SK-N-SH treated with all-trans-retinoic acid at 6 μM for 48 hours (cell line): ENCODE data around the gene CHPF2.

Source experiments
- ARNTL ChIP-seq: fragments of 450-650 bp; formaldehyde crosslinking; IDR thresholded peaks from 2 replicates; pipeline ENCODE4 v1.5.0; 2020; ENCODE audit warnings: low read depth, mild to moderate bottlenecking, moderate library complexity, borderline replicate concordance
- BACH2 ChIP-seq: fragments of 250-450 bp; sonication (Bioruptor Pico); IDR thresholded peaks from 2 replicates; pipeline ENCODE4 v1.9.0; 2021; ENCODE audit warnings: mild to moderate bottlenecking, borderline replicate concordance
- CSDC2 ChIP-seq: fragments of 250-450 bp; sonication (Bioruptor Pico); IDR thresholded peaks from 2 replicates; pipeline ENCODE4 v1.5.0; 2020; ENCODE audit warnings: mild to moderate bottlenecking, moderate library complexity
- RARB ChIP-seq: fragments of 250-450 bp; sonication (Bioruptor Pico); IDR thresholded peaks from 2 replicates; pipeline ENCODE4 v1.8.0; 2021; ENCODE audit warnings: mild to moderate bottlenecking, moderate library complexity
- TCF4 ChIP-seq: fragments of 250-450 bp; sonication (Bioruptor Pico); IDR thresholded peaks from 2 replicates; pipeline ENCODE4 v1.8.0; 2021; ENCODE audit warnings: mild to moderate bottlenecking, moderate library complexity, borderline replicate concordance
- ZC3H10 ChIP-seq: fragments of 250-450 bp; sonication (Bioruptor Pico); IDR thresholded peaks from 2 replicates; pipeline ENCODE4 v1.5.1; 2021; ENCODE audit warnings: mild to moderate bottlenecking, moderate library complexity
- ZFP3 ChIP-seq: fragments of 250-450 bp; sonication (Bioruptor Pico); IDR thresholded peaks from 2 replicates; pipeline ENCODE4 v1.5.0; 2020; ENCODE audit warnings: mild to moderate bottlenecking, moderate library complexity
- ZFP30 ChIP-seq: fragments of 450-650 bp; formaldehyde crosslinking; IDR thresholded peaks from 2 replicates; pipeline ENCODE4 v1.5.0; 2022; ENCODE audit warnings: mild to moderate bottlenecking, moderate library complexity
- ZNF70 ChIP-seq: fragments of 450-650 bp; formaldehyde crosslinking; IDR thresholded peaks from 2 replicates; pipeline ENCODE4 v1.5.0; 2020; ENCODE audit warnings: mild to moderate bottlenecking, moderate library complexity
- TF ChIP-seq, protein P1 (sequence below): fragments of 250-450 bp; sonication (Bioruptor Pico); IDR thresholded peaks from 2 replicates; pipeline ENCODE4 v1.8.0; 2020; ENCODE audit warnings: mild to moderate bottlenecking, moderate library complexity, borderline replicate concordance

DNA sequence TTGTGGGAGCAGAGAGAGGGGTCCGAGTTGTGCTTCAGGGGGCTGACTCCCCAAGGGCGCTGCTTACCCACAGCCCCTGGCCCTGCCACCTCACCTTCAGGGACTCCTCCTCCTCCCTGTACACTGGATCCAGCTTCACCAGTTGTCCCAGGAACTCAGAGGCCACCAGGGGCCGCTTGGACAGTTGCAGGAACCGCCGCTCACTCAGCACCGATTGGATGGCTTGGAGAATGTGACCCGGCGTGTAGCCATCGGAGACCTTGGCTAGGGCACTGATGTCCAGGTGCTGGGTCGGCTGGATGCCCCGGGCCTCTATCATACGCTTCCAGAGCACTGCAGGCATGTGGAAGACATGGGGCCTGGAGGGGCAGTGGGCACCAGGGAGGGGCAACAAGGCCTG is 40.7 kb upstream of the CHPF2 start:
- TF ChIP-seq TCF4 (CRISPR knock-in tag), result no peak
- TF ChIP-seq, protein P1, sequence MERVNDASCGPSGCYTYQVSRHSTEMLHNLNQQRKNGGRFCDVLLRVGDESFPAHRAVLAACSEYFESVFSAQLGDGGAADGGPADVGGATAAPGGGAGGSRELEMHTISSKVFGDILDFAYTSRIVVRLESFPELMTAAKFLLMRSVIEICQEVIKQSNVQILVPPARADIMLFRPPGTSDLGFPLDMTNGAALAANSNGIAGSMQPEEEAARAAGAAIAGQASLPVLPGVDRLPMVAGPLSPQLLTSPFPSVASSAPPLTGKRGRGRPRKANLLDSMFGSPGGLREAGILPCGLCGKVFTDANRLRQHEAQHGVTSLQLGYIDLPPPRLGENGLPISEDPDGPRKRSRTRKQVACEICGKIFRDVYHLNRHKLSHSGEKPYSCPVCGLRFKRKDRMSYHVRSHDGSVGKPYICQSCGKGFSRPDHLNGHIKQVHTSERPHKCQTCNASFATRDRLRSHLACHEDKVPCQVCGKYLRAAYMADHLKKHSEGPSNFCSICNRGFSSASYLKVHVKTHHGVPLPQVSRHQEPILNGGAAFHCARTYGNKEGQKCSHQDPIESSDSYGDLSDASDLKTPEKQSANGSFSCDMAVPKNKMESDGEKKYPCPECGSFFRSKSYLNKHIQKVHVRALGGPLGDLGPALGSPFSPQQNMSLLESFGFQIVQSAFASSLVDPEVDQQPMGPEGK (CRISPR knock-in tag), result no peak
- TF ChIP-seq CSDC2 (CRISPR knock-in tag), result no peak
- TF ChIP-seq ZFP30, result no peak
- no peak for TF ChIP-seq RARB
- no peak for TF ChIP-seq ARNTL (CRISPR knock-in tag)
- no peak for TF ChIP-seq ZC3H10 (CRISPR knock-in tag)
- no peak for TF ChIP-seq ZFP3
- TF ChIP-seq BACH2 (CRISPR knock-in tag), result no peak
- no peak for TF ChIP-seq ZNF70 (CRISPR knock-in tag)
